Measurements from ENCODE around the gene HEBP2.

The HEBP2 gene

DNA sequence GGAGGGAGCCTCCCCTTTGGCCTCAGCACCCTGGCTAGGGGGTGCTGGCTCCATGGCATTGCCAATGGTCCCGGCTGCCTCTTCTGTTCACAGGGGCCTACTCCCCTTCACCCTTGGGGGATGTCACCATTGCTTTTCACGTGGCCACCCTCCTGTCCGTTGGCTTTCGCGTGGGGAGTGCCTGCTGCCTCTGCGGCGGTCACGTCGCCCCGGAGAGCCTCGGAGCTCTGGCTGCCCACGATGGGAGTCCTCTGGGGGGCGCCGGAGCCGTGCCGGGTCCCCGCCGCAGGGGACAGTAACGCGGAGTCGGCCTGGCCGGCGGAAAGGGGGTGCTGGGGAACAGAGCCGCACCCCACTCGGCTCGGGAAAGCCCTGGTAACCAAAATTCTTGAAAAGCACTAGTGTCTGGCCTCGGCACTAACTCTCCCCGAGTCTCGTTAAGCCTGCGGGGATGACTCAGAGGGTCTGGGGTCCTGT lies 661 bp upstream of the HEBP2 start:
- Histone ChIP-seq H3K36me3 (ENCODE audit: insufficient read depth, low read length) (peaks cover 2% of the 10 kb centered on the region; the same call in 1 of the 2 replicates), H3K27ac (no peak overlapping the region), H3K4me3 (peak overlapping the region; percentile 97), H3K9ac (ENCODE audit: insufficient read length) (peak overlapping the region; percentile 79), H3K9me3 (ENCODE audit: low read depth, low read length) (no peaks in the 10 kb centered on the region)
- TF ChIP-seq POLR2AphosphoS5 (IDR thresholded peaks at IDR 0.05; ENCODE audit: borderline replicate concordance, low read depth, low read length), result no peak
- TF ChIP-seq FOXP2 (optimal IDR thresholded peaks at IDR 0.05; ENCODE audit: control extremely low read depth, extremely low read length, insufficient read depth), result no peak
- no peak for TF ChIP-seq EZH2 (IDR thresholded peaks at IDR 0.05)
- DNase-seq (ENCODE audit: low read depth, low spot score), result no peak

DNA sequence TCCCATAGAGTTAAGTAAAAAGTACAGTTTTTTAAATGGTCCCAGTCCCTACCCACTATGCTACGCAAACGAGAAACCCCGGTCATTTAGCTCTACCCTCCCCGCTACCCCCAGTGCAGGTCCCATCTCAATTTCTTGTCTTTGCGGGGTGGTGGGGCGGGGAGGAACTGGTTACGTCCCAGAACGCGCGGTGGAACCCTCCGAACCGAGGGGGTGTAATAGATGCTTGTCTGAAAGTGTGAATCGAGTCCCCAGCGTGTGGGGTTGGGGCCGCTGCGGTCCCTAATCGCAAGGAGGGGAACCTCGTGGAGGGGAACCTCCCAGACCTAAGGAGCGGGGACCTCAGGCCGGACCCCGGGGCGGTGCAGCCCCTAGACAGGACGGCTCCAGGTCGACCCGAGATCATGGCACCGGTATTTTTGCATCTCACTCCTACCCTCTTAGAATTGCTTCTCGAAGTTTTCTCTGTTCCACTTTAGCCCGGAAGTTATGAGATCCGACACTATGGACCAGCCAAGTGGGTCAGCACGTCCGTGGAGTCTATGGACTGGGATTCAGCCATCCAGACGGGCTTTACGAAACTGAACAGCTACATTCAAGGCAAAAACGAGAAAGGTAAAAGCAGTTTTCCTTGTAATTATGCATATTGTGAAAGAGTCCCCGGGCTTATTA lies 779 bp downstream of the HEBP2 start:
- Histone ChIP-seq H3K9me3 (ENCODE audit: low read depth, low read length) (no peaks in the 10 kb centered on the region), H3K9ac (ENCODE audit: insufficient read length) (peak overlapping the region; percentile 79), H3K4me3 (peak overlapping the region; percentile 97), H3K36me3 (ENCODE audit: insufficient read depth, low read length) (peaks cover 5% of the 10 kb centered on the region; the same call in 1 of the 2 replicates), H3K27ac (0 out of 2 replicates have a peak overlapping the region, but pooled peaks have one; percentile 45)
- TF ChIP-seq EZH2 (IDR thresholded peaks at IDR 0.05) (no peak), POLR2AphosphoS5 (IDR thresholded peaks at IDR 0.05; ENCODE audit: borderline replicate concordance, low read depth, low read length) (no peak), FOXP2 (optimal IDR thresholded peaks at IDR 0.05; ENCODE audit: control extremely low read depth, extremely low read length, insufficient read depth) (no peak)
- no peak for DNase-seq (ENCODE audit: low read depth, low spot score)

DNA sequence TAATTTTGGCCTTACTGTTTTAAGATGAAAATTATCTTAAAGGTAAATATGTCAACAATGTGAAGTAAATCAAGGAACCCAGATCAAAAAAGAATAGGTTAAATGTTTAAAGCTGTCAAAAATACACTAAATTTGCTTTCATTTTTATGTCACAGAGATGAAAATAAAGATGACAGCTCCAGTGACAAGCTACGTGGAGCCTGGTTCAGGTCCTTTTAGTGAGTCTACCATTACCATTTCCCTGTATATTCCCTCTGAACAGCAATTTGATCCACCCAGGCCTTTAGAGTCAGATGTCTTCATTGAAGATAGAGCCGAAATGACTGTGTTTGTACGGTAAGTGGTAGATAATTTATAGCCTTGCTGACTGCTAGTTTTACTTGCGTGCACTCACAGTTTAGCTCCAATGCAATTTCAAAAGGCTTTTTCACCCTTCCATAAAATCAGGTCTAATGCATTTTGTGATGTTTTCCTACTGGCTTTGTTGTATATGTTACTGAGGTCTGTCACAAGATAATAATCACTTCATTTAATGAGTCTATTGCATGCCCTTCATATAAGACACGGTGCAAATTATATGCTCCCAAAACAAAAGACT lies 1.9 kb downstream of the HEBP2 start:
- no peaks in the 10 kb centered on the region for H3K9me3 ChIP-seq (ENCODE audit: low read depth, low read length)
- H3K27ac ChIP-seq, result no peak overlapping the region
- DNase-seq (ENCODE audit: low read depth, low spot score), result no peak
- H3K9ac ChIP-seq (ENCODE audit: insufficient read length), result no peak overlapping the region
- no peak overlapping the region for H3K4me3 ChIP-seq
- TF ChIP-seq POLR2AphosphoS5 (IDR thresholded peaks at IDR 0.05; ENCODE audit: borderline replicate concordance, low read depth, low read length) (no peak), EZH2 (IDR thresholded peaks at IDR 0.05) (no peak), FOXP2 (optimal IDR thresholded peaks at IDR 0.05; ENCODE audit: control extremely low read depth, extremely low read length, insufficient read depth) (no peak)
- H3K36me3 ChIP-seq (ENCODE audit: insufficient read depth, low read length), result peaks cover 6% of the 10 kb centered on the region; the same call in 1 of the 2 replicates

DNA sequence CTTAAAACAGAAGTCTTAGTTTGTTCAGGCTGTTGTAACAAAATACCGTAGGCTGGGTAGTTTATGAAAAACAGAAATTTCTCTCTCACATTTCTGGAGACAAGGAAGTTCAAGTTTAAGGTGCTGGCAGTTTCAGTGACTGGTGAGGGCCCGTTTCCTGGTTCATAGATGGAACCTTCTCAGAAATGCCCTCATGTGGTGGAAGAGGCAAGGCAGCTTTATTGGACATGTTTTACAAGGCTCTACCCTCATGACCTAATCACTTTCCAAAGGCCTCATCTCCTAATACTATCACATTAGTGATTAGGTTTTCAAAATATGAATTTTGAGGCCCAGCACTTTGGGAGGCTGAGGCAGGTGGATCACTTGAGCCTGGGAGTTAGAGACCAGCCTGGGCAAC lies 2.4 kb downstream of the HEBP2 start:
- peaks cover 6% of the 10 kb centered on the region; the same call in 1 of the 2 replicates for H3K36me3 ChIP-seq (ENCODE audit: insufficient read depth, low read length)
- H3K4me3 ChIP-seq, result no peak overlapping the region
- no peak overlapping the region for H3K9ac ChIP-seq (ENCODE audit: insufficient read length)
- TF ChIP-seq FOXP2 (optimal IDR thresholded peaks at IDR 0.05; ENCODE audit: control extremely low read depth, extremely low read length, insufficient read depth) (no peak), EZH2 (IDR thresholded peaks at IDR 0.05) (no peak), POLR2AphosphoS5 (IDR thresholded peaks at IDR 0.05; ENCODE audit: borderline replicate concordance, low read depth, low read length) (no peak)
- DNase-seq (ENCODE audit: low read depth, low spot score), result no peak
- no peak overlapping the region for H3K27ac ChIP-seq
- no peaks in the 10 kb centered on the region for H3K9me3 ChIP-seq (ENCODE audit: low read depth, low read length)

DNA sequence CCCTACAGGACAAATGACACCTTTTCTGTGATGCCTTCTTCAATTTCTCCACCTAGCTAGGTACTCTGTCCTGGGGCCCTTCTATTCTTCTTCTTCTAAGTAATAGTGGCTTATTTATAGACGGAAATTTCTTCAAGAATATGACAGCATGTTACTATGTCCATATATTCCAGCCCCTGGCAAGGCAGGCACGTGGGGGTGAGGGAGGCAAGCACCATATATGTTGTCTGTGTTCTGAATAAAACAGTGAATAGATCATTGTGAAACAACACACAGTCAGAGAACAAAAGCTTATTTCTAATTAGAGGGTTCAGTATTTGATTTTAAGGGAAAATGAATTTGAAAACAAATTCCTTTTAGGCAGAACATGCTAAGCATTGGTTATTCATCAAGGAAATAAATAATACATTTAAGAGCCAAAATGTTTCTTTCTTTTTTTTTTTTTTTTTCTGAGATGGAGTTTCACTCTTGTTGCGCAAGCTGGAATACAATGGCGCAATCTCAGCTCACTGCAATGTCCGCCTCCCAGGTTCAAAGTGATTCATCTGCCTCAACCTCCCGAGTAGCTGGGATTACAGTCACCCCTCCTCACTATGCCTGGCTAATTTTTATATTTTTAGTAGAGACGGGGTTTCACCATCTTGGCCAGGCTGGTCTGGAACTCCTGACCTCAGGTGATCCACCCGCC lies 6.2 kb downstream of the HEBP2 start:
- no peak for DNase-seq (ENCODE audit: low read depth, low spot score)
- Histone ChIP-seq H3K36me3 (ENCODE audit: insufficient read depth, low read length) (peaks cover 6% of the 10 kb centered on the region; the same call in 1 of the 2 replicates), H3K27ac (no peak overlapping the region), H3K9ac (ENCODE audit: insufficient read length) (no peak overlapping the region), H3K4me3 (no peak overlapping the region), H3K9me3 (ENCODE audit: low read depth, low read length) (no peaks in the 10 kb centered on the region)
- TF ChIP-seq EZH2 (IDR thresholded peaks at IDR 0.05) (no peak), FOXP2 (optimal IDR thresholded peaks at IDR 0.05; ENCODE audit: control extremely low read depth, extremely low read length, insufficient read depth) (no peak), POLR2AphosphoS5 (IDR thresholded peaks at IDR 0.05; ENCODE audit: borderline replicate concordance, low read depth, low read length) (no peak)

DNA sequence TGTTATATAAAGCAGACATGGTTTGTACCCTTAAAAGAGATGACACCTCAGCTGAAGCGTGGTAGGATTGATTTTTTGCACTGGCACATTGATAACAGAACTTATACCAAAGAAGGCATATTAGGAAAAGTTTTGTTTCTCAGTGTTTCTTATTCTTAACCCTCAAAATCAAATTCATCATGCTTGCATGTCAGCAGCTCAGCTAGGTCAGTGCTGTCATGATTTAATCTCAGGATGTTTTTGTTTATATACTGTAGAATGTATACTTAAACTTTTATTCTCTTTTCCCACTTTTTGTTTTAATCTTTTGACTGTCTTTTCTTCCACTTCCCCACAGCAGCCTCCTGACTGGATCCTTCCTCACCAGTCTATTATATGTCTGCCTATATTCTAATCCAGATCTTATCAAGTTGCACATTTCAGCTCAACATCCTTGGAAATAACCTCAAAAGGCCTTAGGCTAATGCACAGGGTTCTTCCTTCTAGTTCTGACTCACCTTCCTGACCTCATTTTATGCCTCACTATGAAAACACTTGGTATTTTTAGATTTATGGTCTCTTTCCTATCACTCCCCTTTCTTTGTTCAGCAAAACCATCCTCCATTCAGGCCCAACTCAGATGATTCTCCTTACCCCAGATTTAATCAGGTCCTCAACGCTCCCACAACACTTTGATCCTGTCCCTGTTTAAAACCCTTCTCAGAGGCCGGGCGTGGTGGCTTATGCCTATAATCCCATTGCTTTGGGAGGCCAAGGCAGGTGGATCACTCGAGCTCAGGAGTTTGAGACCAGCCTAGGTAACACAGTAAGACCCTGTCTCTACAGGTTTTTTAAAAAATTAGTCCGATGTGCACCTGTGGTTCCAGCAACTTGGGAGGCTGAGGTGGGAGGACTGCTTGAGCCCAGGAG lies 7.2 kb downstream of the HEBP2 start:
- DNase-seq (ENCODE audit: low read depth, low spot score), result no peak
- Histone ChIP-seq H3K36me3 (ENCODE audit: insufficient read depth, low read length) (peaks cover 6% of the 10 kb centered on the region; the same call in 1 of the 2 replicates), H3K9me3 (ENCODE audit: low read depth, low read length) (no peaks in the 10 kb centered on the region), H3K9ac (ENCODE audit: insufficient read length) (no peak overlapping the region), H3K27ac (no peak overlapping the region), H3K4me3 (no peak overlapping the region)
- TF ChIP-seq EZH2 (IDR thresholded peaks at IDR 0.05) (no peak), POLR2AphosphoS5 (IDR thresholded peaks at IDR 0.05; ENCODE audit: borderline replicate concordance, low read depth, low read length) (no peak)

DNA sequence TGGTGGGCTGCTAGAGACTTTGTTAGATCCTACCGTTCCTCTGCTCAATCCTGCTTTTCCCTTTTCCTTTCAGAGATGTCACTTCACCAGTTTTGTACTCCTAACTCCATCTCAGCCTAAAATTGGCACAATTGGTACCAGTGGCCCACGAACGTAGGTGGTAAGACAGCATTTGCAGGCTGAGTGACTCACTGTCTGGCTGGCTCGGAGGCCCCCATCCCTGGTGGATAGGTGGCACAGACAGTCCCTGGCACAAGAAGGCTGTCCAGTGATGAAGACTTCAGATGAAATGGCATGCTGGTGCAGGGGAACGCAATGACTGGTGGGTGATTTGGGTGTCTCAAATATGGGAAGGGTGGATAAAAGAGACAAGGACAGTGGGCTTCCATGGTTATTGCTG lies 11.1 kb downstream of the HEBP2 start:
- Histone ChIP-seq H3K4me3 (no peak overlapping the region), H3K36me3 (ENCODE audit: insufficient read depth, low read length) (no peaks in the 10 kb centered on the region), H3K9me3 (ENCODE audit: low read depth, low read length) (no peaks in the 10 kb centered on the region), H3K27ac (no peak overlapping the region), H3K9ac (ENCODE audit: insufficient read length) (no peak overlapping the region)
- TF ChIP-seq POLR2AphosphoS5 (IDR thresholded peaks at IDR 0.05; ENCODE audit: borderline replicate concordance, low read depth, low read length), result no peak
- no peak for TF ChIP-seq EZH2 (IDR thresholded peaks at IDR 0.05)
- TF ChIP-seq FOXP2 (optimal IDR thresholded peaks at IDR 0.05; ENCODE audit: control extremely low read depth, extremely low read length, insufficient read depth), result no peak
- no peak for DNase-seq (ENCODE audit: low read depth, low spot score)

All from SK-N-MC (cell line).